Smooth muscle cell (in vitro differentiated cells): ENCODE measurements around the gene CELSR1. TPM values are rescaled to one million over a fixed set of nuclear protein-coding genes. Genes with fewer than 3 reads are reported as not detected.

Experiments used
- DNase-seq: peaks from one replicate; lab custom pipeline; 2025; ENCODE audit not compliant: unreplicated experiment; lab: John Stamatoyannopoulos, UW
- H2AFZ ChIP-seq: fragments of 200-600 bp; sonication (generic); 2 replicates; pipeline ENCODE4 v1.6.0; 2016; ENCODE audit warnings: antibody characterized with exemption, low read depth, mild to moderate bottlenecking
- H3F3A ChIP-seq: fragments of 200-600 bp; sonication (generic); 2 replicates; pipeline ENCODE4 v1.6.0; 2017; ENCODE audit warnings: antibody characterized with exemption, low read depth
- H3K27ac ChIP-seq: fragments of 200-600 bp; sonication (generic); 2 replicates; pipeline ENCODE4 v1.5.1; 2016; ENCODE audit warnings: low read depth, mild to moderate bottlenecking
- H3K27me3 ChIP-seq: fragments of 200-600 bp; sonication (generic); 2 replicates; pipeline ENCODE4 v1.6.1; 2016; ENCODE audit warnings: low read depth, mild to moderate bottlenecking
- H3K36me3 ChIP-seq: fragments of 200-600 bp; sonication (generic); 2 replicates; pipeline ENCODE4 v1.5.1; 2016; ENCODE audit warnings: low read depth
- H3K4me1 ChIP-seq: fragments of 200-600 bp; sonication (generic); 2 replicates; pipeline ENCODE4 v1.5.1; 2016; ENCODE audit warnings: low read depth
- H3K4me2 ChIP-seq: fragments of 200-600 bp; sonication (generic); 2 replicates; pipeline ENCODE4 v1.6.0; 2016; ENCODE audit warnings: mild to moderate bottlenecking
- H3K4me3 ChIP-seq: fragments of 200-600 bp; sonication (generic); 2 replicates; pipeline ENCODE4 v1.5.1; 2016; ENCODE audit warnings: mild to moderate bottlenecking
- H3K79me2 ChIP-seq: fragments of 200-600 bp; sonication (generic); 2 replicates; pipeline ENCODE4 v1.6.0; 2016; ENCODE audit warnings: low read depth, mild to moderate bottlenecking
- H3K9ac ChIP-seq: fragments of 200-600 bp; sonication (generic); 2 replicates; pipeline ENCODE4 v1.6.0; 2016; ENCODE audit warnings: low read depth
- H3K9me3 ChIP-seq: fragments of 200-600 bp; sonication (generic); replicated peaks from 2 replicates; pipeline ENCODE4 v1.5.1; 2016; ENCODE audit warnings: low read depth
- H4K20me1 ChIP-seq: fragments of 200-600 bp; sonication (generic); 2 replicates; pipeline ENCODE4 v1.6.0; 2016; ENCODE audit warnings: low read depth
- CTCF ChIP-seq: fragments of 200-600 bp; sonication (generic); IDR thresholded peaks from 2 replicates; pipeline ENCODE4 v1.5.1; 2017; ENCODE audit warnings: borderline replicate concordance, mild to moderate bottlenecking, antibody characterized with exemption; ENCODE audit not compliant: insufficient read depth, poor library complexity, severe bottlenecking
- whole genome bisulfite sequencing: methylation state at CpG from one replicate; pipeline ENCODE4 v1.1.7; 2016; ENCODE audit warnings: low lambda C conversion rate; 5-methylcytosine and 5-hydroxymethylcytosine counted together
- polyA plus RNA-seq: library from polyadenylated mRNA; unstranded; fragments of >200 nt; fragmentation: Nextera tagmentation; extraction: Ambion mirVana; gene quantifications from 2 replicates; pipeline ENCODE4 v1.2.1, GENCODE V29; 2016
- total RNA-seq: library from RNA; depleted of rRNA; stranded (reverse); fragments of >200 nt; gene quantifications from 2 replicates; pipeline ENCODE4 v1.2.3, GENCODE V29; 2014

CELSR1 gene
- total and polyA plus RNA-seq, 2 experiments from 2014 or later = 3.6 to 15.2 TPM

- TF ChIP-seq CTCF = no peak
- Histone ChIP-seq H3K9ac (no peak overlapping the region), H3K27ac (no peak overlapping the region), H3F3A (no peaks in the 10 kb centered on the region), H3K4me2 (no peak overlapping the region), H3K4me1 (no peaks in the 10 kb centered on the region), H3K36me3 (peaks cover 7% of the 10 kb centered on the region), H3K27me3 (no peaks in the 10 kb centered on the region), H3K79me2 (no peaks in the 10 kb centered on the region), H2AFZ (no peak overlapping the region), H4K20me1 (peaks cover 62% of the 10 kb centered on the region), H3K9me3 (no peaks in the 10 kb centered on the region), H3K4me3 (no peak overlapping the region)
- DNase-seq = no peak
- WGBS = 95% methylated on average over 8 of the region's 8 CpGs
Measured at GRCh38 chr22:46353483-46354105, 183.8 kb downstream of the CELSR1 start.

- H3F3A ChIP-seq = no peaks in the 10 kb centered on the region
- no peaks in the 10 kb centered on the region for H3K79me2 ChIP-seq
- no peak overlapping the region for H3K4me2 ChIP-seq
- peaks cover 7% of the 10 kb centered on the region for H3K36me3 ChIP-seq
- peaks cover 67% of the 10 kb centered on the region for H4K20me1 ChIP-seq
- H3K4me1 ChIP-seq = no peaks in the 10 kb centered on the region
- H2AFZ ChIP-seq = no peak overlapping the region
- no peak overlapping the region for H3K9ac ChIP-seq
- TF ChIP-seq CTCF = no peak
- H3K9me3 ChIP-seq = no peaks in the 10 kb centered on the region
- H3K27ac ChIP-seq = no peak overlapping the region
- WGBS = 88% methylated on average over 20 of the region's 20 CpGs
- H3K4me3 ChIP-seq = no peak overlapping the region
- DNase-seq = no peak
- no peaks in the 10 kb centered on the region for H3K27me3 ChIP-seq
Measured at GRCh38 chr22:46352691-46353386, 184.6 kb downstream of the CELSR1 start.

GRCh38 chr22:46352276-46352675, 185.1 kb downstream of the CELSR1 start:
- no peaks in the 10 kb centered on the region for H3F3A ChIP-seq
- TF ChIP-seq CTCF = no peak
- WGBS = 94% methylated on average over 10 of the region's 10 CpGs
- H3K27ac ChIP-seq = no peak overlapping the region
- no peaks in the 10 kb centered on the region for H3K9me3 ChIP-seq
- H3K27me3 ChIP-seq = no peaks in the 10 kb centered on the region
- DNase-seq = no peak
- H4K20me1 ChIP-seq = peaks cover 67% of the 10 kb centered on the region
- H3K4me1 ChIP-seq = no peaks in the 10 kb centered on the region
- no peaks in the 10 kb centered on the region for H3K79me2 ChIP-seq
- H3K9ac ChIP-seq = no peak overlapping the region
- H3K4me3 ChIP-seq = no peak overlapping the region
- H2AFZ ChIP-seq = no peak overlapping the region
- H3K36me3 ChIP-seq = peaks cover 7% of the 10 kb centered on the region
- H3K4me2 ChIP-seq = no peak overlapping the region

GRCh38 chr22:46351767-46352166, 185.7 kb downstream of the CELSR1 start:
- Histone ChIP-seq H3K4me2 (no peak overlapping the region), H3K27ac (no peak overlapping the region), H3K4me3 (no peak overlapping the region), H2AFZ (no peak overlapping the region), H3K9ac (no peak overlapping the region), H3K36me3 (peaks cover 7% of the 10 kb centered on the region), H3K9me3 (no peaks in the 10 kb centered on the region), H4K20me1 (peaks cover 67% of the 10 kb centered on the region), H3K27me3 (no peaks in the 10 kb centered on the region), H3K4me1 (no peaks in the 10 kb centered on the region), H3K79me2 (no peaks in the 10 kb centered on the region), H3F3A (no peaks in the 10 kb centered on the region)
- TF ChIP-seq CTCF = no peak
- no peak for DNase-seq
- WGBS = 98% methylated on average over 23 of the region's 23 CpGs
